ENCODE data around the gene SNTB2. TPM values are rescaled to one million over a fixed set of nuclear protein-coding genes. Genes with fewer than 3 reads are reported as not detected.

SNTB2 gene
- total and polyA plus RNA-seq, 2 of the 8 experiments (the other 6 are each of a cell fraction or from before 2014, with no cell fraction given) = 6.0 to 16.1 TPM

DNA sequence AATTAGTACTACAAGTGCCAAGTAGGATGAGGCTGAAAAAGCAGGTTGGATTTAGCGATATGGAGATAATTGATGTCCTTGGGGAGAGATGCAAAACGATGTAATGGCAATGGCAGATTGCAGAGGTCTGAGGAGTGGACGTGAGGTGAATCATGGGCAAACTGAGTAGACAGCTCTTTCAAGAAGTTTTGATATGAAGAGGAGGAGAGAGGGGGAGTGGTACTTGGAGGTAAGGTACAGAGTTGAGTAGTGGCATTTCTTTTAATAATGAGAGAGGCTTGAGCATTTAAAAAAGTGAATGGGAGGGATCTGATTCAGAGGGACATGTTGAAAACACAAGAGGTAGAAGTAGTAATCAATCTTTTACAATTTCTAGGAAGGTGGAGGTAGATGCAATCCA lies 106.4 kb downstream of the SNTB2 start:
- DNase-seq (ENCODE audit: low read depth in 1 of 2, low spot score in 2 of 2) (no peak), FAIRE-seq (no peak)
- H2BK12ac ChIP-seq (ENCODE audit: low read depth, low read length) = no peak overlapping the region
- H3K14ac ChIP-seq (ENCODE audit: insufficient read length) = no peak overlapping the region
- H2AK5ac ChIP-seq (ENCODE audit: low read depth, low read length) = no peak overlapping the region
- no peak overlapping the region for H3K4ac ChIP-seq (replicated peaks; ENCODE audit: insufficient read length, low read depth, low read length)
- no peaks in the 10 kb centered on the region for H3K36me3 ChIP-seq (ENCODE audit: control insufficient read depth in 2 of 4, insufficient read depth in 4 of 4, low read length in 3 of 4)
- no peaks in the 10 kb centered on the region for H3K23me2 ChIP-seq (ENCODE audit: low read depth, low read length)
- H3K79me2 ChIP-seq (ENCODE audit: control insufficient read depth in 1 of 2, insufficient read depth in 2 of 2, low read length in 2 of 2) = no peaks in the 10 kb centered on the region
- no peak overlapping the region for H2BK5ac ChIP-seq (ENCODE audit: low read depth, low read length)
- no peak overlapping the region for H3K4me2 ChIP-seq (ENCODE audit: insufficient read depth in 1 of 2, low read depth in 2 of 2, low read length in 2 of 2)
- no peak overlapping the region for H3K4me3 ChIP-seq (ENCODE audit: extremely low read depth in 1 of 4, insufficient read depth in 2 of 4, low read depth in 3 of 4, low read length in 4 of 4)
- no peak overlapping the region for H4K8ac ChIP-seq (ENCODE audit: extremely low read depth, insufficient read depth, low read length)
- H2BK15ac ChIP-seq (ENCODE audit: low read length) = no peak overlapping the region
- H3K18ac ChIP-seq (ENCODE audit: extremely low read depth, low read length) = no peak overlapping the region
- no peaks in the 10 kb centered on the region for H3K27me3 ChIP-seq (replicated peaks in 1 of 4; ENCODE audit: control insufficient read depth in 3 of 4, extremely low read depth in 1 of 4, insufficient read depth in 3 of 4, low read length in 3 of 4)
- H2AFZ ChIP-seq (ENCODE audit: low read length) = no peak overlapping the region
- ChIA-PET CTCF (ENCODE audit: partially characterized antibody) (no interaction called here), POLR2A (ENCODE audit: partially characterized antibody) (no interaction called here)
- no peaks in the 10 kb centered on the region for H3K4me1 ChIP-seq (replicated peaks in 1 of 4; ENCODE audit: control insufficient read depth in 3 of 4, insufficient read depth in 4 of 4, low read length in 3 of 4)
- H3K56ac ChIP-seq (replicated peaks; ENCODE audit: insufficient read length, low read depth, low read length) = no peak overlapping the region
- H4K5ac ChIP-seq (ENCODE audit: insufficient read length, low read depth, low read length) = no peak overlapping the region
- no peaks in the 10 kb centered on the region for H4K20me1 ChIP-seq (replicated peaks in 1 of 2; ENCODE audit: control insufficient read depth in 1 of 2, insufficient read depth in 2 of 2, low read length in 2 of 2)
- no peak overlapping the region for H4K91ac ChIP-seq (replicated peaks; ENCODE audit: insufficient read length, low read length)
- H3K9me3 ChIP-seq (ENCODE audit: insufficient read depth in 2 of 2, low read depth in 1 of 2, low read length in 1 of 2) = no peaks in the 10 kb centered on the region
- H2BK20ac ChIP-seq (ENCODE audit: low read length) = no peak overlapping the region
- no peak overlapping the region for H3K23ac ChIP-seq (ENCODE audit: insufficient read length)
- no peak overlapping the region for H2BK120ac ChIP-seq (replicated peaks; ENCODE audit: low read depth, low read length)
- 91% methylated on average over 3 of the region's 3 CpGs; no CpG with 5 or more reads in 1 of the 2 experiments for WGBS, 2 experiments (ENCODE audit: extremely low coverage in 1 of 2, insufficient coverage in 1 of 2, insufficient read length in 1 of 2, insufficient replicate concordance in 2 of 2, low coverage in 1 of 2, low lambda C conversion rate in 2 of 2, missing lambda C conversion rate in 1 of 2)
- no peaks in the 10 kb centered on the region for H3K79me1 ChIP-seq (ENCODE audit: low read depth, low read length)
- H3K9ac ChIP-seq (replicated peaks in 1 of 4; ENCODE audit: extremely low read depth in 1 of 4, low read depth in 3 of 4, low read length in 3 of 4) = no peak overlapping the region
- H3K27ac ChIP-seq (ENCODE audit: low read depth, low read length) = no peak overlapping the region
- TF ChIP-seq SP4 (IDR thresholded peaks at IDR 0.05; ENCODE audit: low read length) = no peak
- TF ChIP-seq, protein P1, sequence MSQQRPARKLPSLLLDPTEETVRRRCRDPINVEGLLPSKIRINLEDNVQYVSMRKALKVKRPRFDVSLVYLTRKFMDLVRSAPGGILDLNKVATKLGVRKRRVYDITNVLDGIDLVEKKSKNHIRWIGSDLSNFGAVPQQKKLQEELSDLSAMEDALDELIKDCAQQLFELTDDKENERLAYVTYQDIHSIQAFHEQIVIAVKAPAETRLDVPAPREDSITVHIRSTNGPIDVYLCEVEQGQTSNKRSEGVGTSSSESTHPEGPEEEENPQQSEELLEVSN (IDR thresholded peaks at IDR 0.05) = no peak
- TF ChIP-seq BCL11A (IDR thresholded peaks at IDR 0.05; ENCODE audit: low read depth in 2 of 2, low read length in 2 of 2) = no peak
- no peak for TF ChIP-seq CHD1 (IDR thresholded peaks at IDR 0.05; ENCODE audit: low read depth, low read length)
- TF ChIP-seq, protein P2, sequence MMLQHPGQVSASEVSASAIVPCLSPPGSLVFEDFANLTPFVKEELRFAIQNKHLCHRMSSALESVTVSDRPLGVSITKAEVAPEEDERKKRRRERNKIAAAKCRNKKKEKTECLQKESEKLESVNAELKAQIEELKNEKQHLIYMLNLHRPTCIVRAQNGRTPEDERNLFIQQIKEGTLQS (IDR thresholded peaks at IDR 0.05; ENCODE audit: insufficient read depth, low read depth, low read length) = no peak
- TF ChIP-seq RFX5 (IDR thresholded peaks at IDR 0.05; ENCODE audit: borderline replicate concordance, low read depth, low read length) = no peak
- no peak for TF ChIP-seq NANOG (IDR thresholded peaks at IDR 0.05; ENCODE audit: insufficient read depth, low read depth, low read length, poor library complexity, severe bottlenecking)
